ENCODE results near the gene LAMC1. TPM values are rescaled to one million over a fixed set of nuclear protein-coding genes. Genes with fewer than 3 reads are reported as not detected.

The LAMC1 gene
- total and polyA plus RNA-seq, 2 experiments from 2014 or later: 18.4 to 116 TPM

DNA sequence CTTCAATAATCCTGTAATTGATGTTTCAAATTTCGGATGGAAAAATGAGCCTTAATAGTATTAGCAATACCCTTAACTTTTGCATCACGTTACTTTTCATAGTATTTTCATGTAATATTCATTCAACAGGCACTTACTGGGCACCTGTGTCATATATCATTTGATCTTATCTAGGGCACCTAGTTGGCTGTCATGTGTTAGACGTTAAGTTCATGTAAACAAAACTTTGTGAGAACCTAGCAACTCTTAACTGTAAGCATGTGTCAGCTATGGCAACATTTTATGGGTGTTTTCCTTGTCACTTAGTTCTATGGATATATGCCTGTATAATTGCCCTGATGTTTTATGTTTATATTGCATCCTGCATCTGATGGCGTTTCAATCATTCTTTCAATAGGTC lies 163.6 kb downstream of the LAMC1 start (continued):
- TF ChIP-seq, protein P1, sequence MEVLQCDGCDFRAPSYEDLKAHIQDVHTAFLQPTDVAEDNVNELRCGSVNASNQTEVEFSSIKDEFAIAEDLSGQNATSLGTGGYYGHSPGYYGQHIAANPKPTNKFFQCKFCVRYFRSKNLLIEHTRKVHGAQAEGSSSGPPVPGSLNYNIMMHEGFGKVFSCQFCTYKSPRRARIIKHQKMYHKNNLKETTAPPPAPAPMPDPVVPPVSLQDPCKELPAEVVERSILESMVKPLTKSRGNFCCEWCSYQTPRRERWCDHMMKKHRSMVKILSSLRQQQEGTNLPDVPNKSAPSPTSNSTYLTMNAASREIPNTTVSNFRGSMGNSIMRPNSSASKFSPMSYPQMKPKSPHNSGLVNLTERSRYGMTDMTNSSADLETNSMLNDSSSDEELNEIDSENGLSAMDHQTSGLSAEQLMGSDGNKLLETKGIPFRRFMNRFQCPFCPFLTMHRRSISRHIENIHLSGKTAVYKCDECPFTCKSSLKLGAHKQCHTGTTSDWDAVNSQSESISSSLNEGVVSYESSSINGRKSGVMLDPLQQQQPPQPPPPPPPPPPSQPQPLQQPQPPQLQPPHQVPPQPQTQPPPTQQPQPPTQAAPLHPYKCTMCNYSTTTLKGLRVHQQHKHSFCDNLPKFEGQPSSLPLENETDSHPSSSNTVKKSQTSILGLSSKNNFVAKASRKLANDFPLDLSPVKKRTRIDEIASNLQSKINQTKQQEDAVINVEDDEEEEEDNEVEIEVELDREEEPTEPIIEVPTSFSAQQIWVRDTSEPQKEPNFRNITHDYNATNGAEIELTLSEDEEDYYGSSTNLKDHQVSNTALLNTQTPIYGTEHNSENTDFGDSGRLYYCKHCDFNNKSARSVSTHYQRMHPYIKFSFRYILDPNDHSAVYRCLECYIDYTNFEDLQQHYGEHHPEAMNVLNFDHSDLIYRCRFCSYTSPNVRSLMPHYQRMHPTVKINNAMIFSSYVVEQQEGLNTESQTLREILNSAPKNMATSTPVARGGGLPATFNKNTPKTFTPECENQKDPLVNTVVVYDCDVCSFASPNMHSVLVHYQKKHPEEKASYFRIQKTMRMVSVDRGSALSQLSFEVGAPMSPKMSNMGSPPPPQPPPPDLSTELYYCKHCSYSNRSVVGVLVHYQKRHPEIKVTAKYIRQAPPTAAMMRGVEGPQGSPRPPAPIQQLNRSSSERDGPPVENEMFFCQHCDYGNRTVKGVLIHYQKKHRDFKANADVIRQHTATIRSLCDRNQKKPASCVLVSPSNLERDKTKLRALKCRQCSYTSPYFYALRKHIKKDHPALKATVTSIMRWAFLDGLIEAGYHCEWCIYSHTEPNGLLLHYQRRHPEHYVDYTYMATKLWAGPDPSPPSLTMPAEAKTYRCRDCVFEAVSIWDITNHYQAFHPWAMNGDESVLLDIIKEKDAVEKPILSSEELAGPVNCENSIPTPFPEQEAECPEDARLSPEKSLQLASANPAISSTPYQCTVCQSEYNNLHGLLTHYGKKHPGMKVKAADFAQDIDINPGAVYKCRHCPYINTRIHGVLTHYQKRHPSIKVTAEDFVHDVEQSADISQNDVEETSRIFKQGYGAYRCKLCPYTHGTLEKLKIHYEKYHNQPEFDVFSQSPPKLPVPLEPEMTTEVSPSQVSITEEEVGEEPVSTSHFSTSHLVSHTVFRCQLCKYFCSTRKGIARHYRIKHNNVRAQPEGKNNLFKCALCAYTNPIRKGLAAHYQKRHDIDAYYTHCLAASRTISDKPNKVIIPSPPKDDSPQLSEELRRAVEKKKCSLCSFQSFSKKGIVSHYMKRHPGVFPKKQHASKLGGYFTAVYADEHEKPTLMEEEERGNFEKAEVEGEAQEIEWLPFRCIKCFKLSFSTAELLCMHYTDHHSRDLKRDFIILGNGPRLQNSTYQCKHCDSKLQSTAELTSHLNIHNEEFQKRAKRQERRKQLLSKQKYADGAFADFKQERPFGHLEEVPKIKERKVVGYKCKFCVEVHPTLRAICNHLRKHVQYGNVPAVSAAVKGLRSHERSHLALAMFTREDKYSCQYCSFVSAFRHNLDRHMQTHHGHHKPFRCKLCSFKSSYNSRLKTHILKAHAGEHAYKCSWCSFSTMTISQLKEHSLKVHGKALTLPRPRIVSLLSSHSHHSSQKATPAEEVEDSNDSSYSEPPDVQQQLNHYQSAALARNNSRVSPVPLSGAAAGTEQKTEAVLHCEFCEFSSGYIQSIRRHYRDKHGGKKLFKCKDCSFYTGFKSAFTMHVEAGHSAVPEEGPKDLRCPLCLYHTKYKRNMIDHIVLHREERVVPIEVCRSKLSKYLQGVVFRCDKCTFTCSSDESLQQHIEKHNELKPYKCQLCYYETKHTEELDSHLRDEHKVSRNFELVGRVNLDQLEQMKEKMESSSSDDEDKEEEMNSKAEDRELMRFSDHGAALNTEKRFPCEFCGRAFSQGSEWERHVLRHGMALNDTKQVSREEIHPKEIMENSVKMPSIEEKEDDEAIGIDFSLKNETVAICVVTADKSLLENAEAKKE (CRISPR knock-in tag; IDR thresholded peaks at IDR 0.05): no peak
- TF ChIP-seq NANOG (IDR thresholded peaks at IDR 0.05; ENCODE audit: borderline replicate concordance) (no peak), ZNF114 (CRISPR knock-in tag; IDR thresholded peaks at IDR 0.05) (no peak), CREB1 (CRISPR knock-in tag; IDR thresholded peaks at IDR 0.05; ENCODE audit: low read depth) (no peak)

GRCh38 chr1:183188240-183188639 lies 165.0 kb downstream of the LAMC1 start:
- no peak for DNase-seq (ENCODE audit: low spot score)
- no peak overlapping the region for H3K27ac Mint-ChIP-seq
- Histone ChIP-seq H3K4me1 (ENCODE audit: insufficient read depth) (peaks cover 17% of the 10 kb centered on the region), H3K27ac (ENCODE audit: low read depth) (no peak overlapping the region), H2AFZ (no peak overlapping the region), H4K20me1 (replicated peaks; ENCODE audit: insufficient read depth) (no peaks in the 10 kb centered on the region), H3K27me3 (ENCODE audit: insufficient read depth) (no peaks in the 10 kb centered on the region), H3K36me3 (ENCODE audit: insufficient read depth) (no peaks in the 10 kb centered on the region), H3K4me3 (no peak overlapping the region), H3K4me2 (no peak overlapping the region), H3K9me2 (ENCODE audit: insufficient read depth) (no peaks in the 10 kb centered on the region), H3K79me2 (replicated peaks; ENCODE audit: insufficient read depth) (peaks cover 5% of the 10 kb centered on the region; the same call in 1 of the 2 replicates), H3F3A (replicated peaks; ENCODE audit: low read depth) (no peaks in the 10 kb centered on the region; the same call in 1 of the 2 replicates)
- H3K27me3 Mint-ChIP-seq (ENCODE audit: insufficient read depth, low read depth, poor library complexity): peaks cover 3% of the 10 kb centered on the region
- no peaks in the 10 kb centered on the region for H3K9me3 Mint-ChIP-seq
- H3K4me3 Mint-ChIP-seq: no peak overlapping the region
- no peaks in the 10 kb centered on the region for H3K36me3 Mint-ChIP-seq (ENCODE audit: low read depth)
- no peak for ATAC-seq
- peaks cover 19% of the 10 kb centered on the region for H3K4me1 Mint-ChIP-seq
- TF ChIP-seq, protein P1 (CRISPR knock-in tag; IDR thresholded peaks at IDR 0.05): no peak

Measured in GM23338 (cell line).